A549 treated with Mapracorat at 1 μM for 4 hours (cell line): Measurements from ENCODE around the gene TRIM77. TPM values are rescaled to one million over a fixed set of nuclear protein-coding genes. Genes with fewer than 3 reads are reported as not detected.

Experiments
- total RNA-seq: library from RNA; stranded (reverse); fragments of 200-300 nt; extraction: Qiagen RNA extraction; gene quantifications from 5 replicates; pipeline ENCODE4 v1.2.3, GENCODE V29; 2022

TRIM77 gene
- total RNA-seq: not detected in 5 replicates

GRCh38 chr11:89709999-89710398, at the start of gene TRIM77:
TRIM77 (plus strand) TSS chr11:89710299; CDS start chr11:89710299, 0 bp downstream.

Other genes starting within 250 kb of the TRIM77 start
- not detected in 5 replicates for gene NOX4, start 218.9 kb upstream of the TRIM77 start, total RNA-seq
- 0.09 to 0.14 TPM in 2 of 5 replicates, not detected in the others for gene TRIM49, start 98.3 kb downstream of the TRIM77 start, total RNA-seq
- gene TRIM64B, start 168.2 kb downstream of the TRIM77 start, total RNA-seq: not detected in 5 replicates
- 0.09 to 0.24 TPM (median 0.16 TPM) in 4 of 5 replicates, not detected in the other for gene TRIM49D1, start 211.9 kb downstream of the TRIM77 start, total RNA-seq
- 0.07 to 0.13 TPM (median 0.11 TPM) in 3 of 5 replicates, not detected in the others for gene TRIM49D2, start 213.8 kb downstream of the TRIM77 start, total RNA-seq